Parietal lobe (tissue), 1 donor: ENCODE measurements around the gene RYK. TPM values are rescaled to one million over a fixed set of nuclear protein-coding genes. Genes with fewer than 3 reads are reported as not detected.

Source experiments
- total RNA-seq: library from RNA; depleted of rRNA; stranded (reverse); fragments of >200 nt; gene quantifications from one replicate; pipeline ENCODE4 v1.2.3, GENCODE V29; 2014

Gene RYK
- 91.7 TPM for total RNA-seq

GRCh38 chr3:134250717-134251220 is at the start of gene RYK:
Gene RYK, minus strand, starts transcription at chr3:134250859. Its CDS starts 205 bp downstream, at chr3:134250654.

Other genes with a start within 250 kb of the RYK start
- gene SLCO2A1, start 220.9 kb downstream of the RYK start, total RNA-seq = 0.31 TPM
- 73.2 TPM for gene AMOTL2, start 123.6 kb upstream of the RYK start, total RNA-seq
- gene ANAPC13, start 235.1 kb upstream of the RYK start, total RNA-seq = 39.1 TPM
- gene CEP63, start 235.2 kb upstream of the RYK start, total RNA-seq = 45.1 TPM